Kidney (tissue), 14 donors: ENCODE data around the gene KLHL40. TPM values are rescaled to one million over a fixed set of nuclear protein-coding genes. Genes with fewer than 3 reads are reported as not detected.

Experiments
- DNase-seq, 5 donors: peaks; one replicate each; pipeline ENCODE4 v3.0.0-alpha.2; 2013 to 2020
- FAIRE-seq: peaks from 2 replicates; lab custom pipeline; 2012; peaks lifted over from hg19 to GRCh38; lab: Jason Lieb, UNC
- H3K27ac ChIP-seq, 2 donors: one replicate each; pipeline ENCODE4 v1.7.0; 2013; ENCODE audit warnings: low read depth in 2 of 2, low read length in 2 of 2, inconsistent platforms in 1 of 2
- H3K27me3 ChIP-seq: one replicate; pipeline ENCODE4 v1.7.1; 2013; ENCODE audit warnings: low read length, inconsistent platforms; ENCODE audit not compliant: control insufficient read depth, insufficient read depth
- H3K36me3 ChIP-seq, 3 donors: one replicate each; pipeline versions ENCODE4 v1.7.0 to v1.7.1; 2013; ENCODE audit warnings: low read length in 3 of 3, control low read depth in 1 of 3, inconsistent platforms in 1 of 3; ENCODE audit not compliant: insufficient read depth in 3 of 3, control insufficient read depth in 2 of 3
- H3K4me1 ChIP-seq, 3 donors: one replicate each; pipeline versions ENCODE4 v1.7.0 to v1.7.1; 2013; ENCODE audit warnings: low read length in 3 of 3, inconsistent platforms in 1 of 3, low read depth in 1 of 3; ENCODE audit not compliant: control insufficient read depth in 2 of 3, insufficient read depth in 2 of 3
- H3K4me3 ChIP-seq, 3 donors: one replicate each; pipeline versions ENCODE4 v1.7.0 to v1.8.1; 2013; ENCODE audit warnings: low read length in 3 of 3, control low read depth in 1 of 3, inconsistent platforms in 1 of 3
- H3K9ac ChIP-seq, 3 donors: one replicate each; pipeline versions ENCODE4 v1.7.0 to v1.7.1; 2013; ENCODE audit warnings: low read length in 3 of 3, control low read depth in 1 of 3, inconsistent platforms in 1 of 3
- H3K9me3 ChIP-seq, 3 donors: one replicate each; pipeline versions ENCODE4 v1.7.0 to v1.7.1; 2013; ENCODE audit warnings: low read length in 3 of 3, control low read depth in 1 of 3, inconsistent platforms in 1 of 3; ENCODE audit not compliant: control insufficient read depth in 2 of 3, insufficient read depth in 1 of 3
- CTCF ChIP-seq: IDR thresholded peaks from 3 replicates; pipeline ENCODE4 v1.5.1; 2012; ENCODE audit warnings: mild to moderate bottlenecking, moderate library complexity, borderline replicate concordance; ENCODE audit not compliant: insufficient read depth; ENCODE audit errors: extremely low read depth
- intact Hi-C: fragments of 100-400 bp; cut with DNase I; formaldehyde crosslinking; loops from one replicate; pipeline ENCODE4 v1.11.1; 2022
- polyA plus RNA-seq: library from polyadenylated mRNA; stranded (reverse); fragments of 350-450 nt; fragmentation: Illumina TruSeq; extraction: RNeasy Lipid Tissue Mini Kit (QIAGEN cat#74804); gene quantifications from one replicate; pipeline ENCODE4 v1.2.3, GENCODE V29; 2014; ENCODE audit warnings: low read depth, low replicate concordance; ENCODE audit not compliant: insufficient read depth
- total RNA-seq: library from RNA; stranded (reverse); fragmentation: NEBNext Ultra II Directional; extraction: Animal tissue kit (Norgen Biotek cat#: 25700); gene quantifications from one replicate; pipeline ENCODE4 v1.2.1, GENCODE V29; 2021
- donor health status: control.
- donor health status: control.
- donor health status: control.
- donor health status: control.
- donor health status: control.
- donor health status: DM: yes; HTN: yes; CAD: no.
- donor health status: Normal renal cell carcinoma (clear cell type).

The KLHL40 gene
- total and polyA plus RNA-seq, 2 donors from 2014 or later: not detected

- no peak for TF ChIP-seq CTCF
- no peaks in the 10 kb centered on the region for H3K4me1 ChIP-seq
- peaks cover 0 to 3% (median 0%) of the 10 kb centered on the region in 3 donors for H3K9me3 ChIP-seq
- H3K9ac ChIP-seq: no peak overlapping the region
- H3K36me3 ChIP-seq: no peaks in the 10 kb centered on the region
- intact Hi-C loops: no loop called here
- no peaks in the 10 kb centered on the region for H3K27me3 ChIP-seq
- DNase-seq (no peak), FAIRE-seq (no peak)
- no peak overlapping the region for H3K4me3 ChIP-seq
- H3K27ac ChIP-seq: no peak overlapping the region
These were observed 11.2 kb upstream of the KLHL40 start for GRCh38 chr3:42674146-42674545.

GRCh38 chr3:42675909-42676308, 9.4 kb upstream of the KLHL40 start:
- H3K9ac ChIP-seq: no peak overlapping the region
- intact Hi-C loops: no loop called here
- H3K4me3 ChIP-seq: no peak overlapping the region
- no peak for TF ChIP-seq CTCF
- no peaks in the 10 kb centered on the region for H3K4me1 ChIP-seq
- H3K27me3 ChIP-seq: no peaks in the 10 kb centered on the region
- H3K9me3 ChIP-seq: peaks cover 0 to 3% (median 0%) of the 10 kb centered on the region in 3 donors
- DNase-seq (peak in 1 of 5 donors; percentile 7), FAIRE-seq (no peak)
- no peak overlapping the region for H3K27ac ChIP-seq
- H3K36me3 ChIP-seq: no peaks in the 10 kb centered on the region

GRCh38 chr3:42678447-42678846, 6.9 kb upstream of the KLHL40 start:
- H3K36me3 ChIP-seq: no peaks in the 10 kb centered on the region
- no peak for TF ChIP-seq CTCF
- intact Hi-C loops: no loop called here
- DNase-seq (no peak), FAIRE-seq (no peak)
- no peak overlapping the region for H3K4me3 ChIP-seq
- no peaks in the 10 kb centered on the region for H3K4me1 ChIP-seq
- H3K9ac ChIP-seq: no peak overlapping the region
- peaks cover 0 to 3% (median 0%) of the 10 kb centered on the region in 3 donors for H3K9me3 ChIP-seq
- no peaks in the 10 kb centered on the region for H3K27me3 ChIP-seq
- H3K27ac ChIP-seq: no peak overlapping the region

- DNase-seq (no peak), FAIRE-seq (no peak)
- Histone ChIP-seq H3K36me3 (no peaks in the 10 kb centered on the region), H3K4me3 (no peak overlapping the region), H3K27ac (no peak overlapping the region), H3K27me3 (no peaks in the 10 kb centered on the region), H3K9ac (no peak overlapping the region), H3K9me3 (peaks cover 0 to 3% (median 0%) of the 10 kb centered on the region in 3 donors), H3K4me1 (no peaks in the 10 kb centered on the region)
- no peak for TF ChIP-seq CTCF
- intact Hi-C loops: no loop called here
These were observed 5.1 kb upstream of the KLHL40 start for GRCh38 chr3:42680271-42680670.
